Thyroid gland (tissue), 4 donors: ENCODE data around the gene INTS7. TPM values are rescaled to one million over a fixed set of nuclear protein-coding genes. Genes with fewer than 3 reads are reported as not detected.

ENCODE experiments used
- DNase-seq, 2 donors: peaks; one replicate each; pipeline ENCODE4 v3.0.0-alpha.2; 2019
- H3K27ac ChIP-seq, 3 donors: fragments of 200-600 bp; sonication (generic); 1 replicate in 2 of 3; 2 replicates in 1 of 3; pipeline ENCODE4 v1.5.1; 2016 to 2019; ENCODE audit warnings: mild to moderate bottlenecking in 1 of 3, moderate library complexity in 1 of 3
- H3K27me3 ChIP-seq: fragments of 200-600 bp; sonication (generic); one replicate; pipeline ENCODE4 v1.5.1; 2019
- H3K36me3 ChIP-seq, 2 donors: fragments of 200-600 bp; sonication (generic); one replicate each; pipeline ENCODE4 v1.5.1; 2016 to 2019
- H3K4me1 ChIP-seq, 2 donors: fragments of 200-600 bp; sonication (generic); one replicate each; pipeline ENCODE4 v1.5.1; 2017 to 2019
- H3K4me3 ChIP-seq, 3 donors: fragments of 200-600 bp; sonication (generic); replicated peaks in 1 of 3; 1 replicate in 2 of 3; 2 replicates in 1 of 3; pipeline ENCODE4 v1.5.1; 2016; ENCODE audit warnings: mild to moderate bottlenecking in 1 of 3
- H3K9me3 ChIP-seq: fragments of 200-600 bp; sonication (generic); one replicate; pipeline ENCODE4 v1.5.1; 2017
- POLR2A ChIP-seq, 2 donors: fragments of 450-650 bp; IDR thresholded peaks; one replicate each; pipeline ENCODE4 v1.6.1; 2017; ENCODE audit warnings: antibody characterized with exemption in 2 of 2, mild to moderate bottlenecking in 2 of 2, moderate library complexity in 1 of 2
- WGBS, 2 donors: methylation state at CpG; one replicate each; pipeline ENCODE4 v1.1.5; 2017; 5-methylcytosine and 5-hydroxymethylcytosine counted together
- intact Hi-C: fragments of 100-400 bp; cut with DNase I; formaldehyde crosslinking; loops from one replicate; pipeline ENCODE4 v1.15.1; 2023
- total RNA-seq, 4 donors: library from RNA; depleted of rRNA; stranded (reverse); fragments of >200 nt; gene quantifications; one replicate each; pipeline ENCODE4 v1.2.3, GENCODE V29; 2016
- TF ChIP-seq, protein P1 (sequence below), 6 experiments: fragments of 200-600 bp in 3 of 6; fragments of 450-650 bp in 3 of 6; sonication (generic) in 3 of 6; IDR thresholded peaks; one replicate each; pipeline ENCODE4 v1.5.1; 2016 to 2019; ENCODE audit warnings: antibody characterized with exemption in 6 of 6, mild to moderate bottlenecking in 2 of 6, inconsistent platforms in 1 of 6, moderate library complexity in 1 of 6

The INTS7 gene
- total RNA-seq, 4 donors from 2014 or later, result 14.8 to 22.6 (median 19.5) TPM

DNA sequence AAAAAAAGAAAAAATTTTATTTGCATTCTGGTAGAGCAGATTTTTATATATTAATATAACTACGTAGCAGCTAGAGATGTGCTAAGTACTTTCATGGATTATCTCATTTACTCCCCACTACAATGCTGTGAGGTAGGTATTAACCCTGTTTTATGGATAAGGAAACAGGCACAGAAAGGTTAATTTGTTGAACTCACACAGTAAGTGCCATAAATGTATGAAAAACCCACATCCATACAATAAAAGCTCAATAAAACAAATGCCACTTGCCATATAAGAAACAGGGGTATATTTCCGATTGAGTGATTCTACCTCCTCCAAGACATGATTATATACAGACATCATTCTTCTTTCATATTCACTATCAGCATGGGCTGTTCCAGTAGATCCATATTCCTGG lies 83.1 kb downstream of the INTS7 start:
- WGBS, 2 donors, result 92 to 96% methylated on average over 2 of the region's 2 CpGs
- peaks cover 0 to 11% of the 10 kb centered on the region in 2 donors for H3K4me1 ChIP-seq

DNA sequence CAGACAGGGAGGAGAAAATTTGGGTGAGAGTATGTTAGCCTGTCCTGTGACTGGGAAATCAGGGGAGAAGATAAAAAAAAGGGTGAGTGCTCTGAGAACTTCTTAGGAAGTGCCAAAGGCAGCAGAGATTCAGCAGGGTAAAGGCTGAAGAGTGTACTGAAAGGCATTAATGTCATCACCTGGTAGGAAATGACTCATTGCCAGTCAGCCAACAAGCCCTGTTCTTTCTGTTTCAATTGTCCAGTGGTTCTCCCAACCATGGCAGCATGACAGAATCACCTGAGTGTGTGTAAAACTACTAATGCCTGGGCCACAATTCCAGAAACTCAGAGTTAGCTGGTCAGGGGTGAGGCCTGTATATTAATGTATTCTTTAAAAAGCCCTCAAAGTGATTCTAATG lies 83.5 kb downstream of the INTS7 start:
- no peaks in the 10 kb centered on the region for H3K27me3 ChIP-seq
- no peaks in the 10 kb centered on the region for H3K9me3 ChIP-seq
- peaks cover 0 to 11% of the 10 kb centered on the region in 2 donors for H3K4me1 ChIP-seq
- intact Hi-C loops, result no loop called here
- peaks cover 0 to 4% of the 10 kb centered on the region in 2 donors for H3K36me3 ChIP-seq
- H3K27ac ChIP-seq, result peak overlapping the region in 2 of 3 donors; percentile 25 to 47
- TF ChIP-seq, protein P1, sequence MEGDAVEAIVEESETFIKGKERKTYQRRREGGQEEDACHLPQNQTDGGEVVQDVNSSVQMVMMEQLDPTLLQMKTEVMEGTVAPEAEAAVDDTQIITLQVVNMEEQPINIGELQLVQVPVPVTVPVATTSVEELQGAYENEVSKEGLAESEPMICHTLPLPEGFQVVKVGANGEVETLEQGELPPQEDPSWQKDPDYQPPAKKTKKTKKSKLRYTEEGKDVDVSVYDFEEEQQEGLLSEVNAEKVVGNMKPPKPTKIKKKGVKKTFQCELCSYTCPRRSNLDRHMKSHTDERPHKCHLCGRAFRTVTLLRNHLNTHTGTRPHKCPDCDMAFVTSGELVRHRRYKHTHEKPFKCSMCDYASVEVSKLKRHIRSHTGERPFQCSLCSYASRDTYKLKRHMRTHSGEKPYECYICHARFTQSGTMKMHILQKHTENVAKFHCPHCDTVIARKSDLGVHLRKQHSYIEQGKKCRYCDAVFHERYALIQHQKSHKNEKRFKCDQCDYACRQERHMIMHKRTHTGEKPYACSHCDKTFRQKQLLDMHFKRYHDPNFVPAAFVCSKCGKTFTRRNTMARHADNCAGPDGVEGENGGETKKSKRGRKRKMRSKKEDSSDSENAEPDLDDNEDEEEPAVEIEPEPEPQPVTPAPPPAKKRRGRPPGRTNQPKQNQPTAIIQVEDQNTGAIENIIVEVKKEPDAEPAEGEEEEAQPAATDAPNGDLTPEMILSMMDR (IDR thresholded peaks at IDR 0.05), result no peak
- TF ChIP-seq POLR2A (IDR thresholded peaks at IDR 0.05), result no peak
- DNase-seq, result peak; percentile 68 to 74
- no peak overlapping the region for H3K4me3 ChIP-seq

More for the DNA sequence above, 83.1 kb downstream of the INTS7 start:
- H3K9me3 ChIP-seq, result no peaks in the 10 kb centered on the region
- peaks cover 0 to 4% of the 10 kb centered on the region in 2 donors for H3K36me3 ChIP-seq
- intact Hi-C loops, result no loop called here
- H3K27me3 ChIP-seq, result no peaks in the 10 kb centered on the region
- H3K27ac ChIP-seq, result peak overlapping the region in 2 of 3 donors; percentile 20 to 47
- TF ChIP-seq, protein P1 (IDR thresholded peaks at IDR 0.05), result no peak
- no peak for TF ChIP-seq POLR2A (IDR thresholded peaks at IDR 0.05)
- H3K4me3 ChIP-seq, result no peak overlapping the region
- DNase-seq, result no peak

DNA sequence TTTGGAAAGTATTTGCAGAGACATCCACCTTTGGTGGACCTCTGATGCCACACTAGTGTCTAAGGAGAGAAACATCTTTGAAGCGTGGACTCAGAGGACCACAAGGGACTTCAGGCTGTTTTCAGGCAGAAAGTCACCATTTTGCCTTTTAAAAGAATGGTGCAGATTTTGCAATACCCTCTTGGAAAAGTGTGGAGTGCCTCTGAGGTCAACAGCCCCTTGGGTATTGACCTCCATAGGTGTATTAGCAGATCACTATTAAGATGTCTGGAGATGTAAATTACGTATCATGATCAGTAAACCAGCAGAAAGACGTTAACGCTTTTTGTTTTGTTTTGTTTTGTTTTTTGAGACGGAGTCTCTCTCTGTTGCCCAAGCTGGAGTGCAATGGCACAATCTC lies 87.0 kb downstream of the INTS7 start:
- DNase-seq, result no peak
- intact Hi-C loops, result no loop called here
- TF ChIP-seq, protein P1 (IDR thresholded peaks at IDR 0.05), result no peak
- no peak for TF ChIP-seq POLR2A (IDR thresholded peaks at IDR 0.05)
- WGBS, 2 donors, result 95% methylated on average over 5 of the region's 5 CpGs
- no peaks in the 10 kb centered on the region for H3K27me3 ChIP-seq
- H3K27ac ChIP-seq, result no peak overlapping the region
- peaks cover 0 to 4% of the 10 kb centered on the region in 2 donors for H3K36me3 ChIP-seq
- peaks cover 0 to 11% of the 10 kb centered on the region in 2 donors for H3K4me1 ChIP-seq
- no peak overlapping the region for H3K4me3 ChIP-seq
- H3K9me3 ChIP-seq, result no peaks in the 10 kb centered on the region

DNA sequence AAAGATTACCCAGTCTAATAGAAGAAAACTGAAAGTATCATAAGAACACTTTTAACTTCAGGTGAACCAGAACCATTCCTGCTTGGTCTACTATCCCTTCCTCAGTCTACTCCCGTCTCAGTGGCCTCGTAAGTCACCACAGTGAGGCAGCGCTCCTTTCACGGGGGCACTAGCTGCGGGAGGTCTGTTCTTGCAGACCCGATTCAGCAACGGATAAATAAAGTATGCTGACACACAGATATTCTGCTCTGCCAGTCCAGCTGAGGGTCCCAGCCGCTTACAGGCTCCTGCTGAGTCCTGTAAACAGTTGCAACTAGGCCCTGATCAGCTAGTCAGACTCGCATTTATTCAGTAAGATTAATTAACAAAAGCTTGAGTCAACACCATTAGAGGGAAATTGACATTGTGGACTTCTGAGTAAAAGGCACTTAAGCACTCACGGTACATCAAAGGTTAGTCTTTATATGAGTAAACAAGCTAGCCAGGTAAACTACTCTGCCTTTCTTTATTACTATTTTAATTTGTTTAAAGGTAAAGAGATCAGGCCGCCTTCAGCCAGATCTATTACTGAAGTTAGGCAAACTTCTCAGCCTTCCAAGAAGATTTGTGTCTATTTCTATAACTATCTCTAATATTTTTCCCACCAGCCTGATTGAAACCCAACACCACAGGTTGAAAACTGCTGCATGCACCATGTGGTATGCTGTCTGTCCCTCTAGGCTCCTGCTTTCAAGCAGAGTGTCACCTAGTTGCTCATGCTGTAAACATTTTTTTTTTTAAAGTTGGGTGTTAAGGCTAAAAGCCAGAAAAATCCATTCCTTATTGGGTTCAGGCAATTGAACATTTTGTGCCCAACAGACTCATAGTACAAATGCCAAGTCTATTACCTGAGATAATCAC lies 87.7 kb downstream of the INTS7 start:
- peaks cover 0 to 4% of the 10 kb centered on the region in 2 donors for H3K36me3 ChIP-seq
- DNase-seq, result no peak
- intact Hi-C loops, result no loop called here
- TF ChIP-seq, protein P1 (IDR thresholded peaks at IDR 0.05), result no peak
- no peak for TF ChIP-seq POLR2A (IDR thresholded peaks at IDR 0.05)
- no peak overlapping the region for H3K4me3 ChIP-seq
- 81 to 83% methylated on average over 11 of the region's 11 CpGs for WGBS, 2 donors
- no peaks in the 10 kb centered on the region for H3K27me3 ChIP-seq
- no peak overlapping the region for H3K27ac ChIP-seq
- no peaks in the 10 kb centered on the region for H3K9me3 ChIP-seq
- H3K4me1 ChIP-seq, result peaks cover 0 to 11% of the 10 kb centered on the region in 2 donors
